ENCODE data around the gene PDE6C.

DNA sequence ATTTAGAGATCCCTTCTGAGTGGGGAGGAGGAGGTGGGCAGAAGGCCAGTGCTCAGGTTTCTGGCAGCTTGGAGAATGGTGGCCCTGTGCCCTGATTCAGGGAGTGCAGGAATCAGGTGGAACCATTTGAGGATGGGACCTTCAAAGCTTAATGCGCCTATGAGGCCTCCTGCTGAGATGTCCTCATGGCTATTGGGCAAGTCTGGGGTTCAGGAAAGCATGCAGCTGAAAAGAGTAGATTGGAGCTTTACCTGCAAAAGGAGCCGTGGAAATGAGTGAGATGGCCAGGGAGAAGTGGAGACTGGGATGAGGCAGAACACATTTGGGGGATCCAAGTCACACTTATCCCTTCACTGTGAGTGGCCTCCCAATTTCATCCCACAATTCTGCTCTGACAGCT lies 39.7 kb upstream of the PDE6C start:
- no peak for TF ChIP-seq CSDC2 (CRISPR knock-in tag; IDR thresholded peaks at IDR 0.05)
- TF ChIP-seq ZFP3 (CRISPR knock-in tag; IDR thresholded peaks at IDR 0.05), result no peak
- TF ChIP-seq, protein P1, sequence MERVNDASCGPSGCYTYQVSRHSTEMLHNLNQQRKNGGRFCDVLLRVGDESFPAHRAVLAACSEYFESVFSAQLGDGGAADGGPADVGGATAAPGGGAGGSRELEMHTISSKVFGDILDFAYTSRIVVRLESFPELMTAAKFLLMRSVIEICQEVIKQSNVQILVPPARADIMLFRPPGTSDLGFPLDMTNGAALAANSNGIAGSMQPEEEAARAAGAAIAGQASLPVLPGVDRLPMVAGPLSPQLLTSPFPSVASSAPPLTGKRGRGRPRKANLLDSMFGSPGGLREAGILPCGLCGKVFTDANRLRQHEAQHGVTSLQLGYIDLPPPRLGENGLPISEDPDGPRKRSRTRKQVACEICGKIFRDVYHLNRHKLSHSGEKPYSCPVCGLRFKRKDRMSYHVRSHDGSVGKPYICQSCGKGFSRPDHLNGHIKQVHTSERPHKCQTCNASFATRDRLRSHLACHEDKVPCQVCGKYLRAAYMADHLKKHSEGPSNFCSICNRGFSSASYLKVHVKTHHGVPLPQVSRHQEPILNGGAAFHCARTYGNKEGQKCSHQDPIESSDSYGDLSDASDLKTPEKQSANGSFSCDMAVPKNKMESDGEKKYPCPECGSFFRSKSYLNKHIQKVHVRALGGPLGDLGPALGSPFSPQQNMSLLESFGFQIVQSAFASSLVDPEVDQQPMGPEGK (CRISPR knock-in tag; IDR thresholded peaks at IDR 0.05; ENCODE audit: borderline replicate concordance), result no peak
- TF ChIP-seq, protein P2, sequence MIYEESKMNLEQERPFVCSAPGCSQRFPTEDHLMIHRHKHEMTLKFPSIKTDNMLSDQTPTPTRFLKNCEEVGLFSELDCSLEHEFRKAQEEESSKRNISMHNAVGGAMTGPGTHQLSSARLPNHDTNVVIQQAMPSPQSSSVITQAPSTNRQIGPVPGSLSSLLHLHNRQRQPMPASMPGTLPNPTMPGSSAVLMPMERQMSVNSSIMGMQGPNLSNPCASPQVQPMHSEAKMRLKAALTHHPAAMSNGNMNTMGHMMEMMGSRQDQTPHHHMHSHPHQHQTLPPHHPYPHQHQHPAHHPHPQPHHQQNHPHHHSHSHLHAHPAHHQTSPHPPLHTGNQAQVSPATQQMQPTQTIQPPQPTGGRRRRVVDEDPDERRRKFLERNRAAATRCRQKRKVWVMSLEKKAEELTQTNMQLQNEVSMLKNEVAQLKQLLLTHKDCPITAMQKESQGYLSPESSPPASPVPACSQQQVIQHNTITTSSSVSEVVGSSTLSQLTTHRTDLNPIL (CRISPR knock-in tag; IDR thresholded peaks at IDR 0.05; ENCODE audit: low read depth), result no peak
- TF ChIP-seq PPARA (CRISPR knock-in tag; IDR thresholded peaks at IDR 0.05; ENCODE audit: borderline replicate concordance), result no peak
- TF ChIP-seq ZNF565 (CRISPR knock-in tag; conservative IDR thresholded peaks at IDR 0.05; ENCODE audit: low read depth), result no peak
- no peak for TF ChIP-seq RARB (CRISPR knock-in tag; IDR thresholded peaks at IDR 0.05)
- TF ChIP-seq OSR1 (CRISPR knock-in tag; IDR thresholded peaks at IDR 0.05), result no peak
- no peak for TF ChIP-seq ZFP30 (CRISPR knock-in tag; IDR thresholded peaks at IDR 0.05)
- TF ChIP-seq, protein P3, sequence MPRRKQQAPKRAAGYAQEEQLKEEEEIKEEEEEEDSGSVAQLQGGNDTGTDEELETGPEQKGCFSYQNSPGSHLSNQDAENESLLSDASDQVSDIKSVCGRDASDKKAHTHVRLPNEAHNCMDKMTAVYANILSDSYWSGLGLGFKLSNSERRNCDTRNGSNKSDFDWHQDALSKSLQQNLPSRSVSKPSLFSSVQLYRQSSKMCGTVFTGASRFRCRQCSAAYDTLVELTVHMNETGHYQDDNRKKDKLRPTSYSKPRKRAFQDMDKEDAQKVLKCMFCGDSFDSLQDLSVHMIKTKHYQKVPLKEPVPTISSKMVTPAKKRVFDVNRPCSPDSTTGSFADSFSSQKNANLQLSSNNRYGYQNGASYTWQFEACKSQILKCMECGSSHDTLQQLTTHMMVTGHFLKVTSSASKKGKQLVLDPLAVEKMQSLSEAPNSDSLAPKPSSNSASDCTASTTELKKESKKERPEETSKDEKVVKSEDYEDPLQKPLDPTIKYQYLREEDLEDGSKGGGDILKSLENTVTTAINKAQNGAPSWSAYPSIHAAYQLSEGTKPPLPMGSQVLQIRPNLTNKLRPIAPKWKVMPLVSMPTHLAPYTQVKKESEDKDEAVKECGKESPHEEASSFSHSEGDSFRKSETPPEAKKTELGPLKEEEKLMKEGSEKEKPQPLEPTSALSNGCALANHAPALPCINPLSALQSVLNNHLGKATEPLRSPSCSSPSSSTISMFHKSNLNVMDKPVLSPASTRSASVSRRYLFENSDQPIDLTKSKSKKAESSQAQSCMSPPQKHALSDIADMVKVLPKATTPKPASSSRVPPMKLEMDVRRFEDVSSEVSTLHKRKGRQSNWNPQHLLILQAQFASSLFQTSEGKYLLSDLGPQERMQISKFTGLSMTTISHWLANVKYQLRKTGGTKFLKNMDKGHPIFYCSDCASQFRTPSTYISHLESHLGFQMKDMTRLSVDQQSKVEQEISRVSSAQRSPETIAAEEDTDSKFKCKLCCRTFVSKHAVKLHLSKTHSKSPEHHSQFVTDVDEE (CRISPR knock-in tag; IDR thresholded peaks at IDR 0.05), result no peak
- no peak for TF ChIP-seq ARNTL (CRISPR knock-in tag; IDR thresholded peaks at IDR 0.05; ENCODE audit: borderline replicate concordance, low read depth)
- no peak for TF ChIP-seq GLIS3 (CRISPR knock-in tag; IDR thresholded peaks at IDR 0.05)
- no peak for TF ChIP-seq SNAI2 (CRISPR knock-in tag; IDR thresholded peaks at IDR 0.05)
- TF ChIP-seq, protein P4, sequence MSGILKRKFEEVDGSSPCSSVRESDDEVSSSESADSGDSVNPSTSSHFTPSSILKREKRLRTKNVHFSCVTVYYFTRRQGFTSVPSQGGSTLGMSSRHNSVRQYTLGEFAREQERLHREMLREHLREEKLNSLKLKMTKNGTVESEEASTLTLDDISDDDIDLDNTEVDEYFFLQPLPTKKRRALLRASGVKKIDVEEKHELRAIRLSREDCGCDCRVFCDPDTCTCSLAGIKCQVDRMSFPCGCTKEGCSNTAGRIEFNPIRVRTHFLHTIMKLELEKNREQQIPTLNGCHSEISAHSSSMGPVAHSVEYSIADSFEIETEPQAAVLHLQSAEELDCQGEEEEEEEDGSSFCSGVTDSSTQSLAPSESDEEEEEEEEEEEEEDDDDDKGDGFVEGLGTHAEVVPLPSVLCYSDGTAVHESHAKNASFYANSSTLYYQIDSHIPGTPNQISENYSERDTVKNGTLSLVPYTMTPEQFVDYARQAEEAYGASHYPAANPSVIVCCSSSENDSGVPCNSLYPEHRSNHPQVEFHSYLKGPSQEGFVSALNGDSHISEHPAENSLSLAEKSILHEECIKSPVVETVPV (CRISPR knock-in tag; IDR thresholded peaks at IDR 0.05), result no peak
